Right atrium auricular region (tissue), 2 donors: ENCODE data around the gene LDB1. TPM values are rescaled to one million over a fixed set of nuclear protein-coding genes. Genes with fewer than 3 reads are reported as not detected.
A peak's percentile ranks its signal among the peaks of the same experiment; 100 is the strongest.

Source experiments
- DNase-seq: peaks from one replicate; pipeline ENCODE4 v3.0.0-alpha.2; 2019; ENCODE audit warnings: low spot score
- H3K27ac ChIP-seq, 2 donors: fragments of 200-600 bp; sonication (generic); 1 replicate in 1 of 2; 2 replicates in 1 of 2; pipeline ENCODE4 v1.5.1; 2016 to 2019
- H3K27me3 ChIP-seq, 2 donors: fragments of 200-600 bp; sonication (generic); one replicate each; pipeline versions ENCODE4 v1.5.1 to v1.6.0; 2017 to 2019
- H3K36me3 ChIP-seq: fragments of 200-600 bp; sonication (generic); one replicate; pipeline ENCODE4 v1.5.1; 2016
- H3K4me1 ChIP-seq, 2 donors: fragments of 200-600 bp; sonication (generic); one replicate each; pipeline versions ENCODE4 v1.5.1 to v1.6.0; 2017 to 2019
- H3K4me3 ChIP-seq, 2 donors: fragments of 200-600 bp; sonication (generic); 1 replicate in 1 of 2; 2 replicates in 1 of 2; pipeline ENCODE4 v1.5.1; 2017 to 2019; ENCODE audit warnings: mild to moderate bottlenecking in 1 of 2, moderate library complexity in 1 of 2
- H3K9me3 ChIP-seq, 2 donors: fragments of 200-600 bp; sonication (generic); one replicate each; pipeline ENCODE4 v1.5.1; 2019
- CTCF ChIP-seq, 2 donors: fragments of 200-600 bp; sonication (generic); IDR thresholded peaks; one replicate each; pipeline ENCODE4 v1.5.1; 2019; ENCODE audit warnings: antibody characterized with exemption in 2 of 2
- total RNA-seq, 2 donors: library from RNA; depleted of rRNA; stranded (reverse); fragments of >200 nt; gene quantifications; one replicate each; pipeline ENCODE4 v1.1.0, GENCODE V29; 2016

The LDB1 gene
- total RNA-seq, 2 donors from 2014 or later: 32.2 to 59.7 TPM

- DNase-seq: no peak
- Histone ChIP-seq H3K4me3 (no peak overlapping the region), H3K27ac (no peak overlapping the region), H3K4me1 (no peaks in the 10 kb centered on the region), H3K9me3 (no peaks in the 10 kb centered on the region), H3K27me3 (no peaks in the 10 kb centered on the region), H3K36me3 (no peaks in the 10 kb centered on the region)
- TF ChIP-seq CTCF (IDR thresholded peaks at IDR 0.05): no peak
Measured at GRCh38 chr10:102083541-102083940, 36.6 kb downstream of the LDB1 start.

- TF ChIP-seq CTCF (IDR thresholded peaks at IDR 0.05): peak; percentile 83 to 90
Measured at GRCh38 chr10:102072673-102073527, 47.3 kb downstream of the LDB1 start.

GRCh38 chr10:102069071-102069470 lies 51.1 kb downstream of the LDB1 start:
- H3K27ac ChIP-seq: no peak overlapping the region
- peaks cover 3% of the 10 kb centered on the region for H3K36me3 ChIP-seq
- no peaks in the 10 kb centered on the region for H3K9me3 ChIP-seq
- H3K4me3 ChIP-seq: no peak overlapping the region
- TF ChIP-seq CTCF (IDR thresholded peaks at IDR 0.05): no peak
- no peak for DNase-seq
- H3K27me3 ChIP-seq: no peaks in the 10 kb centered on the region
- H3K4me1 ChIP-seq: peaks cover 0 to 40% of the 10 kb centered on the region in 2 donors

More at GRCh38 chr10:102072673-102073527, 47.3 kb downstream of the LDB1 start:
- no peak overlapping the region for H3K4me3 ChIP-seq
- peak; percentile 90 for DNase-seq
- no peaks in the 10 kb centered on the region for H3K9me3 ChIP-seq
- H3K27ac ChIP-seq: no peak overlapping the region
- H3K4me1 ChIP-seq: peaks cover 0 to 19% of the 10 kb centered on the region in 2 donors
- H3K27me3 ChIP-seq: no peaks in the 10 kb centered on the region
- H3K36me3 ChIP-seq: no peaks in the 10 kb centered on the region

- no peak for DNase-seq
- no peak overlapping the region for H3K4me3 ChIP-seq
- H3K27ac ChIP-seq: no peak overlapping the region
- no peaks in the 10 kb centered on the region for H3K27me3 ChIP-seq
- no peak for TF ChIP-seq CTCF (IDR thresholded peaks at IDR 0.05)
- no peaks in the 10 kb centered on the region for H3K9me3 ChIP-seq
- peaks cover 0 to 40% of the 10 kb centered on the region in 2 donors for H3K4me1 ChIP-seq
- peaks cover 3% of the 10 kb centered on the region for H3K36me3 ChIP-seq
Measured at GRCh38 chr10:102068216-102068615, 52.0 kb downstream of the LDB1 start.

GRCh38 chr10:102067091-102067916 lies 52.9 kb downstream of the LDB1 start:
- Histone ChIP-seq H3K36me3 (peaks cover 3% of the 10 kb centered on the region), H3K27ac (no peak overlapping the region), H3K4me3 (no peak overlapping the region), H3K27me3 (no peaks in the 10 kb centered on the region), H3K9me3 (no peaks in the 10 kb centered on the region), H3K4me1 (peaks cover 0 to 35% of the 10 kb centered on the region in 2 donors)
- TF ChIP-seq CTCF (IDR thresholded peaks at IDR 0.05): no peak
- no peak for DNase-seq
